Measurements from ENCODE around the gene S100A9. TPM values are rescaled to one million over a fixed set of nuclear protein-coding genes. Genes with fewer than 3 reads are reported as not detected.

Gene S100A9
- total RNA-seq, 1 experiment from 2014 or later: 0.59 TPM

DNA sequence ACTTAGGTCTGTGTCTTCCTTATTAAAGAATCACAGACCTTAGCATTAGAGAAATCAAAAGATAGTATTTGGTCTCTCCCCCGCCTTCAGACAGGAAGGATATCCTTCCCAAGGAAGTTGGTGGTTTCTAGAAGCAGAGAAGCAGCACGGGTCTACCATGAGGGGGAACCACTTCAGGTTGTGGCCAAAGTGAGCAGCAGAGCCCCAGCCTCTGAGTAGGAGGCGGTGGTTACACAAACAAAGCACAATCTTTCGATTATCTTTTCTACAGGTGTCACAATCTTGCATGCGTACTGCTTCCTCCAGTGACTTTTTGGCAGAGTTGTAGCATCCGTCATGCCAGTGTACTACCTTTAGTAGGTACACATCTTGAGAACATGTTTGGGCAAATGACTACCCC, 17.9 kb upstream of the S100A9 start:
- POLR2A ChIA-PET: no interaction called here
- Histone ChIP-seq H3K27ac (ENCODE audit: low read depth, low read length) (no peak overlapping the region), H3K4me1 (ENCODE audit: control insufficient read depth in 1 of 2, insufficient read depth in 2 of 2, low read length in 2 of 2) (no peaks in the 10 kb centered on the region), H3K9me2 (ENCODE audit: insufficient read depth) (no peaks in the 10 kb centered on the region), H3K27me3 (ENCODE audit: insufficient read depth, low read length) (peaks cover 27% of the 10 kb centered on the region), H3K9me3 (ENCODE audit: control insufficient read depth in 1 of 2, insufficient read depth in 1 of 2, low read depth in 1 of 2, low read length in 2 of 2) (no peaks in the 10 kb centered on the region), H2AFZ (ENCODE audit: low read depth, low read length, poor library complexity, severe bottlenecking) (no peak overlapping the region), H3K79me2 (ENCODE audit: insufficient read depth, low read length) (no peaks in the 10 kb centered on the region), H3K36me3 (ENCODE audit: control insufficient read depth in 1 of 2, insufficient read depth in 2 of 2, low read length in 2 of 2) (no peaks in the 10 kb centered on the region), H4K20me1 (ENCODE audit: insufficient read depth) (no peaks in the 10 kb centered on the region), H3K4me3 (replicated peaks in 1 of 2; ENCODE audit: low read depth in 1 of 2, low read length in 2 of 2) (no peak overlapping the region), H3K9ac (ENCODE audit: low read length) (no peak overlapping the region), H3K4me2 (ENCODE audit: low read length) (no peak overlapping the region)
- ATAC-seq: no peak
- BruUV-seq (replicated peaks): no TSS peak
- no peak for DNase-seq (ENCODE audit: low read depth, low spot score)
- CTCF ChIA-PET: no interaction called here
- RAD21 ChIA-PET (ENCODE audit: low non-redundant PET in 1 of 2, low total read pairs in 2 of 2, uncharacterized antibody in 2 of 2, unreplicated experiment in 2 of 2): no interaction called here
- TF ChIP-seq POLR2AphosphoS5 (IDR thresholded peaks at IDR 0.05; ENCODE audit: low read depth, low read length) (no peak), CEBPB (IDR thresholded peaks at IDR 0.05; ENCODE audit: low read depth) (no peak), RAD21 (IDR thresholded peaks at IDR 0.05; ENCODE audit: low read depth) (no peak), SIN3A (IDR thresholded peaks at IDR 0.05; ENCODE audit: low read depth) (no peak), CTCF (IDR thresholded peaks at IDR 0.05 in 2 of 3, conservative IDR thresholded peaks at IDR 0.05 in 1 of 3; ENCODE audit: borderline replicate concordance in 1 of 3, insufficient read depth in 1 of 3, low read depth in 2 of 3, low read length in 2 of 3) (no peak), JUND (IDR thresholded peaks at IDR 0.05) (no peak), ATF3 (IDR thresholded peaks at IDR 0.05) (no peak), ZFX (IDR thresholded peaks at IDR 0.05) (no peak), FOSL1 (IDR thresholded peaks at IDR 0.05; ENCODE audit: low read depth) (no peak), REST (IDR thresholded peaks at IDR 0.05; ENCODE audit: low read depth) (no peak), SRF (IDR thresholded peaks at IDR 0.05; ENCODE audit: low read depth) (no peak), ZNF274 (IDR thresholded peaks at IDR 0.05; ENCODE audit: low read depth, low read length) (no peak)
- TF ChIP-seq, protein P1, sequence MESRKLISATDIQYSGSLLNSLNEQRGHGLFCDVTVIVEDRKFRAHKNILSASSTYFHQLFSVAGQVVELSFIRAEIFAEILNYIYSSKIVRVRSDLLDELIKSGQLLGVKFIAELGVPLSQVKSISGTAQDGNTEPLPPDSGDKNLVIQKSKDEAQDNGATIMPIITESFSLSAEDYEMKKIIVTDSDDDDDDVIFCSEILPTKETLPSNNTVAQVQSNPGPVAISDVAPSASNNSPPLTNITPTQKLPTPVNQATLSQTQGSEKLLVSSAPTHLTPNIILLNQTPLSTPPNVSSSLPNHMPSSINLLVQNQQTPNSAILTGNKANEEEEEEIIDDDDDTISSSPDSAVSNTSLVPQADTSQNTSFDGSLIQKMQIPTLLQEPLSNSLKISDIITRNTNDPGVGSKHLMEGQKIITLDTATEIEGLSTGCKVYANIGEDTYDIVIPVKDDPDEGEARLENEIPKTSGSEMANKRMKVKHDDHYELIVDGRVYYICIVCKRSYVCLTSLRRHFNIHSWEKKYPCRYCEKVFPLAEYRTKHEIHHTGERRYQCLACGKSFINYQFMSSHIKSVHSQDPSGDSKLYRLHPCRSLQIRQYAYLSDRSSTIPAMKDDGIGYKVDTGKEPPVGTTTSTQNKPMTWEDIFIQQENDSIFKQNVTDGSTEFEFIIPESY (IDR thresholded peaks at IDR 0.05; ENCODE audit: extremely low read depth, insufficient replicate concordance, low read length): no peak
- intact Hi-C loops (cut with micrococcal nuclease): no loop called here
